HG03108 (cell line): ENCODE results near the gene UBALD2.
A peak's percentile ranks its signal among the peaks of the same experiment; 100 is the strongest.
"Not testable (repeated sequence)": the region's sequence is repeated elsewhere in the genome, so short reads cannot be mapped to it uniquely, and the experiment has no call there.

Experiments
- ATAC-seq: cut with Tn5 transposase; IDR thresholded peaks from one replicate; pipeline ENCODE4 v1.9.1; 2021; ENCODE audit warnings: moderate library complexity; ENCODE audit not compliant: unreplicated experiment

UBALD2 gene

DNA sequence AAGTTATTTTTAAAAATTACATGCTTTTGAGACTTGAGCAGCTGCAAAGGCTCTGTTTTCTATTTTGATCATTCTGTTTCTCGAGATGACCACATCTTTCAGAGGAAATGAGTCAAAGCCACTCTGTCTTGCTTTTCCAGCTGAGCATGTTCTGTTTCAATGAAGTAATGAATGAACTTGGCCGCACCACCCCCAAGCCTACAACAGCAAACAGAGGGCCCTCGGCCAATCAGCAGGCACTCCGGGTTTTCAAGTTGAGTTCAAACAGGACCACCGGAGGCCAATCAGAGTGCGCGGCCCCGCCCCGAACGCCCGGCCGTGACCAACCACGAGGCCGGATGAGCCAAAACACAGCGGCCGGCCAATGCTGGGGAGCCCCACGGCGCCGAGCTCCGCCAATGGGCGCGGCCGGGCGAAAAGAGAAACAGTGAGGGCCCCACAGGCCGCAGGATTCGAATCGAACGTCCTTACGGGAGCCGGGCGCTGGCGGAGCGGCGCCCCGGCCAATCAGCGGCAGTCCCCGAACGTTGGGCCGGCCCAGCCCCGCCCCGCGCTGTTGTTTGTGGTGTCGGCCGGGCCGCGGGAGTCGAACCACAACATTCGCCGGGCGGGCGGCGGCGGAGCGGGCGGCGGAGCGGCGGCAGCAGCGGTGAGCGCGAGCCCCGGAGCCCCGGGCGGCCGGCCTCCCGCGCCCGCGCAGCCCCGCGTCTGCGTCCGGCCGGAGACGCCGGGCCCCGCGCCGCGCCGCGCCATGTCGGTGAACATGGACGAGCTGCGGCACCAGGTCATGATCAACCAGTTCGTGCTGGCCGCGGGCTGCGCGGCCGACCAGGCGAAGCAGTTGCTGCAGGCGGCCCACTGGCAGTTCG lies at the start of gene UBALD2:
UBALD2 (plus strand) TSS at position 594 of the 869 bp plus-strand sequence; CDS start at position 752, 158 bp downstream.
- peak; percentile 69 for ATAC-seq

DNA sequence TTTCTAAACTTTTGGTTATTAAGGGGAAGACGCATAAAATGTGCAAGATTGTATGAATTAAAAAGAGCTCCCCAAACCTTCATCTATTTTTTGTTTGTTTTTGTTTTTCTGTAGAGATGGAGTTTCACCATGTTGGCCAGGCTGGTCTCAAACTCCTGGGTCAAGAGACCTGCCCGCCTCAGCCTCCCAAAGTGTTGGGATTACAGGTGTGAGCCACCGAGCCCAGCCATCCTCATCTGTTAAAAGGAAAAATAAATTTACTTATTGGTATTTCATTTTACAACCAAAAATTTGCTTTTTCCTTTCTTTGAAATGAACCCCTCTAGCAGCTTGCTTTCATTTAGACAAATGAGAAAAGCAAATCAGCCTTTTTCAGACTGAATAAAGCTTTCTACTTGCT lies 48.1 kb upstream of the UBALD2 start:
- no peak for ATAC-seq

DNA sequence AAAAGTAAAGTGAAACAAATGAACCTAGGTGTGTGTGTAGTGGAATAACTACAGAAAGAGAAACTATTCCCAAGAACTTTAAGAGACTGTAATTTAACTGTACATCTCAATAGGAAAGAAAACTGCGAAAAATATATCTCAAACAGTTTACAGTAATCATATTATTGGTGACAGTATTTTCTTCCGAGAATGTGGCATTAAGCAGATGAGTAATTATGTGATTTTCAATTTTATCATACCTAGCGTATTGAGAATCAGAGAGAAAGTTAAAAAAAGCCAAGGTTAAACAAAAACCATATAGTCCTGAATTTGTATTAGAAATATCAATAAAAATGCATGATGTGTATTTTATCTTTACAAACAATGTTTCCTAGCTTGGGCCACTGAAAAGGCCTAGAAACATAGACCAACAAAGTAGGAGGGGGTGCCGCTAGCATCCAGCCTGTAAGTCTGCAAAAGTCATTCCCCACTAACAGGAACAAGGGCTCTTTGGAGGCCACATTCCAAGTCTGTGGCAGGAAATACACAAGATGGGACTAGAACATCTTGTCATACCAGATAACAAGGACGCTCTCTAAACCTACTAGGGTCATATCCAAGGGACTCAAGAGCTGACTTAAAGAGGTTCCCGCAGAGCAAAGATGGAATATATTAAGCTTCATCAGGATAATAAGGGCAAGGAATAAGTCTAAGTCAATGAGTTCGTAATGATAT lies 45.3 kb upstream of the UBALD2 start:
- no peak for ATAC-seq

DNA sequence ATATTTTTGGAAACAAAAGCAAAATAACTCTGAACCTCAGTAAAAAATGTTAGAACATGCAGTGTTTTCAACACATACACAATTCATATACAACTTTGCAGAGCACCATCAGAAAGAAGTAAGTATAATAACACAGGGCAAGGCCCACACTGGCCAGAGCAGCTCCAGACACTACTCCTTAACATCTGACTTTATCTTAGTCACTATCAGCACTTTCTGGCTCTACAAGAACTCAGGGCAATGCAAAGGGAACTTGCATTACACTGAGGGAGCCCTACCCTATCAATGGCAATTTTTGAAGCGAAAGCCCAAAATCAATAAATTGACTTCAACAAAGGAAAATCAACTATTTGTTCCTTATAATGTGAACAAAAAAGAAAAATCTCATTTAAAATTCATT lies 41.3 kb upstream of the UBALD2 start:
- ATAC-seq, result no peak

DNA sequence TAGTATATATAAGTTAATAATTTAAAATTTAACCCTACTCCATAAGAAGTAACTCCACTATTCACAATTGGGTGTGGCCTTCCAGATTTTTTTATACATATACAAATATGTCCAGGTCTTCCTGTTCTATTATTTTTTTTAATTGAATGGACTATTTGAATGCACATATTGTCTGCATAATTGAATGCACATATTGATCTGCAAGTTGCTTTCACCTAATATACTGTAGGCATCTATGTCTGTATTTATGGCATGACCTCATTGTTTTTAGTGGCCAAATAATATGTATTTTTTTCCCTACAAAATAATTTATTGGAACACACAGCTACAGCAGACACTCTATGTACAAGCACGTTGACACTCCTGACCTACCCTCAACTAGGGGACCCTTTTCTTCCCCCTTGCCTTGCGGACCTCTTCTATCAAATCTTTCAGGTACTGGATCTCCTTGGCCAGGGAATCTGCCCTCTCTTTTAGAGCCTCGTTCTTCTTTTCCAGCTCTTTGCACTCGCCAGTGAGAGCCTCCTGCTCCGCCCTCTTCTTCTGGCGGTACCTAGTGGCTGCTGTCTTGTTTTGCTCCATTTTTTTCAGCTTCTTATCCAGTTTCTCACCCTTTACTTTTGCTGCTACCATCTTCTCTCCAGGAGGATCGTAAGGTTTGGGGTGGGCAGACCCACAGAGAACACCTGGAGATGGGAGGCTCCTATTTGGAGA lies 39.6 kb upstream of the UBALD2 start:
- not testable (repeated sequence) for ATAC-seq

DNA sequence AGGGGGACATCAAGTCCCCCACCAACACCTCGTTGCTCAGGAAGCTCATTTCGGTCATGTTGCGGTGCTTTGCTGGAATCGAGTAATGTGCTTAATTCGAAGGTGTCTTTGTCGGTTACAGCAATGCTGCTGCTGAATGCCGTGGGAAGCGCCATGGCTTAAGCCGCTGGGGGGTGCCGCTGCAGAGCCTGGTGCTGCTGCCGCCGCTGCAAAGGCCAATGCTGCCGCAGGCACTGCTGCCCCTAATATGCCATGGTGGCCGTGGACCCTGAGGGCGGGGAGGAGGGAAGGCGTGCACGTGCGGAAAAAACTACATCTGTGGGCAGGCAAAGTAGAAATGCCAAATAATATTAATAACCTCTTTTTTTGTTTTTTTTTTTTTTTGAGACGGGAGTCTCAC lies 38.4 kb upstream of the UBALD2 start:
- not testable (repeated sequence) for ATAC-seq

DNA sequence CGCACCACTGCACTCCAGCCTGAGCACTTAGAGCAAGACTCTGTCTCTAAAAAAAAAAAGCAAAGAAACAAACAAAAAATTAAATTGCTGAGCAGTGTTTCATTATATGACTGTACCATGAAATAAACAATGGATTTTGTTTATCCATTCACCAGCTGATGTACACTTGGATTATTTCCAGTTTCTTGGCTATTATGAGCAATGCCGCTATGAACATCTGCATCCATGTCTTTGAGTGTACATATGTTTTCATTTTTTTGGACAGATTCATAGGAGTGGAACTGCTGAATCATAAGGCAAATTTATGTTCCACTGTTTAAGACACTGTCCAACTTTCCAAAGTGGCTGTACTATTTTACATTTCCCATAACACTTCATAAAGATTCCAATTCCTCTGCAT lies 32.8 kb upstream of the UBALD2 start:
- ATAC-seq, result no peak

DNA sequence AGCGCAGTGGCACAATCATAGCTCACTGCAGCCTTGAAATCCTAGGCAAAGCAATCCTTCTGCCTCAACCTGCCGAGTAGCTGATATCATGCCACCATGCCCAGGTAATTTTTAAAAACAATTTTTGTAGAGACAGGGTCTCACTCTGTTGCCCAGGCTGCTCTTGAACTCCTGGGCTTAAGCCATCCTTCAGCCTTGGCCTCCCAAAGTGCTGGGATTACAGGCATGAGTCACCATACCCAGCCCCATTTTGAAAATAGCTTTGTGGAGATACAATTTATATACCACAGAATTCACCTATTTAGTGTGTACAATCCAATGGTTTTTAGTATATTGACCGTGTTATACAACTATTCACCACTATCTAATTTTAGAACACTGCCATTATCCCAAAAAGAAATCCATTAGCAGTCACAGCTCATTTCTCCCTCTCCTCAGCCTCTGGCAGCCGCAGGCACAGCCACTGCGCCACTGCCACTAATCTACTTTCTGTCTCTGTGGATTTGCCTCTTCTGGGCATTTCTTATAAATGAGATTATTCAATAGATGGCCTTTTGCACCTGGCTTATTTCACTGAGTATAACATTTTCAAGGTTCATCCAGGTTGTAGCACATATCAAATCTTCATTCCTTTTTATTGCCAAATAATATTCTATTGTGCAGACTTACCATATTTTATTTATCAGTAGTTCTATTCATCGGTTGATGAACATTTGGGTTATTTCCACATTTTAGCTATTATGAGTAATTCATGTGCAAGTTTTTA lies 31.4 kb upstream of the UBALD2 start:
- no peak for ATAC-seq

DNA sequence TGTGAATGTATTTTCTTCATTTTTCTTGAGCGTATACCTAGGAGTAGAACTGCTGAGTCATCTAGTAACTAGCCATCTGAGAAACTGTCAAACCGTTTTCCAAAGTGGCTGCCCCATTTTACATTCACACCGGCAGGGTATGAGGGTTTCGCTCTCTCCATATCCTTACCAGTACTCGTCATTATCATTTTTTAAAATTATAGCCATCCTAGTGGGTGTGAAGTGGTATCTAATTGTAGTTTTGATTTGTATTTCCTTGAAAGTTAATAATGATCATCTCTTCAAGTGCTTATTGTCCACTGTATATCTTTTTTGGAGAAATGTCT lies 30.8 kb upstream of the UBALD2 start:
- ATAC-seq, result no peak

DNA sequence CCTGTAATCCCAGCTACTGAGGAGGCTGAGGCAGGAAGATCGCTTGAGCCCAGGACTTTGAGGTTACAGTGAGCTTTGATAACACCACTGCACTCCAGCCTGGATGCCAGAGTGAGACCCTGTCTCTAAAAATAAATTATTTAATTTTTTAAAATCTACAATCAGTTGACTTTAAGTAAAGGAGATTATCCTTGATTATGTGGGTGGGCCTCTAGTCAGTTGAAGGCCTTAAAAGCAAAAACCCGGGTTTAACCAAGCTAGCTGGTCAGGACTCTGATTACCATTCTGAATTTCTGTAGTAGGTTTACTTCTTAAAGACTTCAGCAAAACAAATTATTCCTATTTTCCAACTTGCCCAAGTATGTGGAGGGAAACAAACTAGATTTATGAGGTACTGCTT lies 29.3 kb upstream of the UBALD2 start:
- ATAC-seq, result no peak

DNA sequence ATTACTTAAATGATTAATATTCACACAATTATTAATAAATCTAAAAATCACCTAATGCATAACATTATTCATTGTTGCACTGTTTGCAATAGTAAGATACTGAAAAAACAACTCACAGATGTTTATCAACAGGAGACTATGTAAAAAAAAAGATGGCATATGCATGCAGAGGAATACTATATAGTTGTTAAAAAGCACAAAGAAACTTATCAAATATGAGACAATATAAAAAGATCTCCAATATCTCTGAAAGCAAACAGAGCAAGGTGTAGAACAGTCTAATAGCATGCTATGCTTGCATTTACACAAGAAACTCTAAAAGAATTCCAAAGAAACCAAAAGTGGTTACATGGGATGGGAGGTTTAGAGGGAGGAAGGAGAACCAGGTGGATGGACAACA lies 28.5 kb upstream of the UBALD2 start:
- no peak for ATAC-seq

DNA sequence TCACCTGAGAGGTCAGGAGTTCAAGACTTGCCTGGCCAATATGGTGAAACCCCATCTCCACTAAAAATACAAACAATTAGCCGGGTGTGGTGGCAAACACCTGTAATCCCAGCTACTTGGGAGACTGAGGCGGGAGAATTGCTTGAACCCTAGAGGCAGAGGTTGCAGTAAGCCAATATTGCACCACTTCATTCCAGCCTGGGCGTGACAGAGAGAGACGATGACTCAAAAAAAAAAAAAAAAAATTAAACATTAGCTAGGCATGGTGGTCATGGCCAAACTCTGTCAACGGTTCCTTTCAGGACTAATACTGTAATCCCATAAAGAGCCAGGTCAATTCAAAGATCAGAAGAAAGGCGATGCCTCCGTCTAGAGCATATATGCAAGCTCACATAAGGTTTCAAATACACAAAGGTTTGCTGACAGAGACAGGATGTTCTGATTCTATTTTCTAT lies 27.3 kb upstream of the UBALD2 start:
- ATAC-seq, result no peak

DNA sequence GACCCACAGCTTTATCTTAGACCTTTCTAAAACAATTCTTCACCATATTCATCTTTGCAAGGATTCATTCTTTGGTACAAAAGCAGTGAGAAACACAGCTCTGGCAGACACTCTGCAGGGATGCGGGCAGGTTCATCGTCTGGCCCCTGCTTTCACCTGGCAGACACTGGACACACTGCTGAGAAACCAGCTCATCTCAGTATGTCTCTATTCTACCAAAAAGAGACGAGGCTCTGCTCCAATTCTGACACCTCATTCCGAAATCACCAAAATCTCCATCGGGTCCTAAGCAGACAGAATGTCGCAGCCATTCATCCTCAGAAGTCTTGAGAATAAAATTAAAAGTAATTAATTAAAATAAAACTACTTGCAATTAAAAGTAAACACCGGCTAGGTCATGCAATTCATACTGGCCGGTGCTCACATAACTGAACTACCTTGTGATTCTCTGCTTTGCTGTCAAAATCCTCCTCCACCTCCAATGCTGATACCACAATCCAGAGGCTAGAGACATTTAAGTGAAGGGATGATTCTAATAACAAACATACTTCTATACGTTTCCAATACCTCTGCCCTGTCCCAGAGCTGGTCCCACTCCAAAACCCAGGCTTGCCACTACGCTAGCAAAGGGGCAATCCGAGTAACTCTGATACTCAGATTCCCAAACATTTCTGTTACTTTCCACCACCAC lies 26.2 kb upstream of the UBALD2 start:
- ATAC-seq, result no peak

DNA sequence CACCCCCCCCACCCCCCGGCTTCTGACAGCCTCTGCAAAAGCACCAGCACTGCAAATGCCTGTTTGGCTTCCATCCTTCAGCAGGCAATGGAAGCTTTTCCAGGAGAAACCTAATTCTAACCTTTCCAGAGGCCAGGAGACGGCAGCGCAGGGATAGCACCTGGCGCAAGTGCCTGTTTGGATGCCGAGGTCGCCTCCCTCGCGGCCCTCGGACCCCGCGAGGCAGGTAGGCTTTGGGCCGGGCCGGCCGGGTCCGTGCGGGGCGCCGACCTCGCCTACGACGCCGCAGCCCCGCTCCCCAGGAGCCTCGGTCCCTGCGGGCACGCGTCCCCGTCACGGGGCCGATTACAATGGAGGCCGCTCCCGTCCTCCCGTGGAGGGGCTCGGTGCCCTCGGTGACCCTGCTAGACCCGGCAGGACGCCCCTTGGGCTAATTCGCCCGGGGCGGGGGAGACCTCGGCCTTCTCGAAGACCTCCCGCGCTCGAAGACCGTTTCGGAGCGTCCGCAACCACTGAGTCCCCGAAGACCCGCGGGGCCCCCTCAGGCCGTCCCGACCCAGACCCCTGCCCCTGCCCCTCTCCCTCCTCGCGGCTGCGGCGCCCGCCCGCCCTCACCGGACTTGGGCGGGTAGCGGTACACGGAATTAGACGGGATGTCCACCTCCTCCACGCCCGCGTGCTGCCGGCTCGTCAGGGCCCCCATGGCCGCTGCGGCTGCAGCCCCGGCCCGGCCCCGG lies 25.4 kb upstream of the UBALD2 start:
- ATAC-seq, result no peak

DNA sequence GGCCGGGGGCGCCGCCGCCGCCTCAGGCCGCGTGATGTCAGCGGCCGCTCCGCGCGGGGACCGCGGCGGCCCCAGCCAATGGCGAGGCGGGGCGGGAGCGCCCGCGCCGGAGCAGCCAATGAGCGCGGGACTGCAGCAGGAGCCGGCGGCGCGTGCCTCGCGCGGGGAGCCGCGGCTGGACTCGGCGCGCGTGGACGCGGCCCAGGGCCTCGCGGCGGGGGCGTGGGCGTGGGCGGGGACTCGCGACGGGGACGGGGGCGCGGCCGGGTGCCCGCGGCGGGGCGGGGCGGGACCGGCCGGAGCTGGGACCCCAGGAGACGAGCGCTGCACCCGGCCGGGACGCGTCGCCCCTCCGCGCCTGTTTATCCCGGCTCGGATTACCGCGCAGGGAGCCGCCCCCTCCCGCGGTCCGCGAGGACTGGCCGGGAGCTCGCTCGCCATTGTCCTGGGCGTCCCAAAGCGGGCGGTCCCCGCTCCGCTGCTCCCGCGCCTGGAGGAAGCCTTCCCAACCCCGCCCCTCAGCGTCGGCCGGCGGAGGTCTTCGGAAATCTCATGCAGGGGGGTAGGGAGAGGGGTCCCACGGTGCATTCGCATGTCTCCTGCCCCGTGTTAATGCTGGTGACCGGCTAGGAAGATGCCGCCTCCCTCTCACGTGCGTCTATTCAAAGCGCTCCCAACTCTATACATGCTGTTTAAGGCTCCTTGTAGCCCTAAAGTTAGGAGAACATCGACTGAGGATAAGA lies 24.5 kb upstream of the UBALD2 start, which contains the start of gene RNF157:
RNF157 (minus strand) TSS at position 33 of the 743 bp plus-strand sequence. CDS start 253 bp downstream, outside the sequence.
- peak; percentile 43 for ATAC-seq

DNA sequence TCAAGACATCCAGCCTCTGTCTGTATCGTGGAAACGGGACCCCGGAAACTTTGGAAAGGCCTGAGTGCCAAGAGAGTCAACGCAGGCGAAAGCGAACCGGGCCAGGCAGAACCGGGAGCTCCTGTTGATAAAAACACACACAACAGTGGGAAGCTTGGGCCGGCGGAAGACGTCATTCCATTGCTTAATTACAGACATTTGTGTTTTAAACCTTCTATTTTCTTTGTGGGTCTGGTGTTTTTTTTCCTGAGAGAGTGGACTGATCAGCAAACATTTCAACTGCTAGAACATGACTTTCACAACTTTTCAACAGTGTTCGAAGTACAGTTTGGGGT lies 24.0 kb upstream of the UBALD2 start:
- ATAC-seq, result no peak

DNA sequence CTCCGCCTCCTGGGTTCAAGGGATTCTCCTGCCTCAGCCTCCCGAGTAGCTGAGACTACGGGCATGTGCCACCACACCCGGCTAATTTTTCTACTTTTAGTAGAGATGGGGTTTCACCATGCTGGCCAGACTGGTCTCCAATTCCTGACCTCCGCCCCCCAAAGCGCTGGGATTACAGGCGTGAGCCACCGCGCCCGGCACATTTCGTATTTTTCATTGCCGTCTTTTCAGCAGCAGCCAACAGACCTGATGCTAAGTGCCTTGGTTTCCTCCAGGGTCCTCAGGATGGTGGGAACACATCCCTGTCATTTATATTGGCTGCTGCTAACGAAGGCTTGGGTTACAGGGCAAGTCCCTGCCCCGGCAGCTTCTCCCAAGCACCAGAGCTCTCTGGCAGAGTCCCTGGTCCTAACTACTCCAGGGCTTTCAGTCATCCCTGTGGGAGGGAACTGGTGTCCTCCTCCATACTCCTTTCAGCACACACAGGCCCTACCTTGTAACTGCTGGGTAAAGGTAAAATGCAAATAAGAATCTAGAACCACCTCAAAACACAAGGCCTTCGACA lies 23.4 kb upstream of the UBALD2 start:
- ATAC-seq, result no peak

DNA sequence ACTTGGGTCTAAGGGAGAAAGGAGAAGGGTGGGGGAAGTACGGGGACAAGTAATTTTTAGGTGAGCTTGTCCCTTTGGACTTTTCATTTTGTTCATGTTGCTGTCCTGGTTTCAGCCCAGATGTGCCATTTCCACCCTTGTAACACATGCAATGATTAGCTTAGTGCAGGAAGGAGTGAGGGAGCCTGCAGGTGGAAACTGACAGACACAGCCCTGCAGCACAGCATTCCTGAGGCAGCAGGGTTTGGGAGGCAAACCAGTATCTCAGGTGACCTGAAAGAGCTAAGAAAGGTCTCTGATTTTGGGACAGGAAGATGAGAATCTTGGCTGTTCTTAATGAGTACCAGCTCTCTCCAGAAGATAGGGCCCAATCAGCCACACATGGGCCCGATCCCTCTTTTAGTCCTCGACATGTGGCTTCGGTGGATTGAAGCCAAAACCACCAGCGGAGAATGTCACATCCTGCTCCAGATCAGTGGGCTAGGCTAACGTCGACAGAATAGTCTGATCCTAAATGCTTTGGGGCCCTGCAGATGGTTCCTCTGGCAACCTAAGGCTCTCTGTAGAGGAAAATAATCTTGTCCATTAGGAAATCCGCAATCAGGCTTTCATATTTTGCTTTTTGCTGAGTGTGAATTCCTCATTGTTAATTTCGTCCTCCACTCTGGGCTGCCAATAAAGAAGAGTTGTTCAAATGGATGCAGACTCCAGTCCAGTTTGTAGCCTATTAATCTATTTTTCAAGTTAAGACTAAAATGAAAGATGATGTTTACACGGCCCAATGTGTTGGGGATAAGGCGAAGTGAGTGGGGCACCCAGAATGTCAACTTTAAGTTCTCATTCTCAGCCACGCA lies 21.1 kb upstream of the UBALD2 start:
- no peak for ATAC-seq
